HG02678 (cell line): Measurements from ENCODE around the gene RMP24.

ENCODE experiments used
- ATAC-seq: cut with Tn5 transposase; IDR thresholded peaks from one replicate; pipeline ENCODE4 v1.9.1; 2021; ENCODE audit warnings: mild to moderate bottlenecking, moderate library complexity; ENCODE audit not compliant: unreplicated experiment

RMP24 gene

GRCh38 chr18:35972197-35973000, at the start of gene RMP24:
Gene RMP24, plus strand, starts transcription at chr18:35972679.
- ATAC-seq = peak; percentile 89

DNA sequence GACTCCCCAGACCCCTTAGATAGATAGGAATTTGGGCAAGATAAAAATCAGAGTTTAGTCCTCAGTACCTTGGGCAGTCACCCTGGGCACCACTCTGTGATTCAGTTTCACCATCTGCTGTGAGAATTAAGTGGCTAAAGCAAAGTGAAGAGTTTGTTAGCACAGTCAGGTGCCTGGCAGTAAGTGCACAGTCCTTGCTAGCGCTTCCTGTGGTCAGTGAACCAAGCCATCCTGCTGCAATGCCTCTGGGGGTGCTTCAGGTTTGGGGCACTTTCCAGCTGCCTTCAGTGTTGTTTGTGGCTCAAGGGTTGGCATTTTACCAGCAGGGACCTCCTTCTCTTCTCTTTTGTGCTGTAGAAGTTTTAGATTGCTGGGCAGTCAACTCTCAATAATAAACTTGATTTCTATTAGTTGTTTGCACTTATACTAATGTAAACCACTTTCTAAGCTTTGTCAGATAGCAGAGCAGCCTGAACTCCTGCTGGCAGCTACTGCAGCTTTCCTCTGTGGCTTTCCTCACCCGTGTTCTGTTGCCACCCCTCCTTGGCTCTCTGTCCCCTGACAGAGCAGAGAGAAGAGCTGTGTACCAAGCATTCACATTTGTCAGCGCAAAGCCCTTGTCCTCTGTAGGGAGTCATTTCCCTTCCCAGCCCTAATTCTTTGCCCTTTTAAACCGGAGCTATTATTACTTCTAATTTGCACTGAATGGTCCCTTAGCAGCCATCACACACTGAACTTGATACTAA, 48.4 kb upstream of the RMP24 start:
- no peak for ATAC-seq

- no peak for ATAC-seq
Measured at GRCh38 chr18:35926884-35927283, 45.6 kb upstream of the RMP24 start.

- ATAC-seq = no peak
Measured at GRCh38 chr18:35927430-35927829, 45.0 kb upstream of the RMP24 start.

DNA sequence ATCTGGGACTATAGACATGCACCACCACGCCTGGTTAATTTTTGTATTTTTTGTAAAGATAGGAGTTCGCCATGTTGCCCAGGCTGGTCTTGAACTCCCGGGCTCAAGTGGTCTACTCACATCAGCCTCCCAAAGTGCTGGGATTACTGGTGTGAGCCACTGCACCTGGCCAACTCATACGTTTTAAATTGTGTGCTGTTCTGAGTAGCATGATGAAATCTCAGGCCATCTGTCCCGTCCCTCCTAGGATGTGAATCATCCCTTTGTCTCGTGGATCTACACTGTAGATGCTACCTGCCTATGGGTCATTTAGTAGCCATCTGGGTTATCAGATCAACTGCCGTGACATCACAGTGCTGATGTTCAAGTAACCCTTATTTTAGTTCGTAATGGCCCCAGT, 38.5 kb upstream of the RMP24 start:
- ATAC-seq = no peak

DNA sequence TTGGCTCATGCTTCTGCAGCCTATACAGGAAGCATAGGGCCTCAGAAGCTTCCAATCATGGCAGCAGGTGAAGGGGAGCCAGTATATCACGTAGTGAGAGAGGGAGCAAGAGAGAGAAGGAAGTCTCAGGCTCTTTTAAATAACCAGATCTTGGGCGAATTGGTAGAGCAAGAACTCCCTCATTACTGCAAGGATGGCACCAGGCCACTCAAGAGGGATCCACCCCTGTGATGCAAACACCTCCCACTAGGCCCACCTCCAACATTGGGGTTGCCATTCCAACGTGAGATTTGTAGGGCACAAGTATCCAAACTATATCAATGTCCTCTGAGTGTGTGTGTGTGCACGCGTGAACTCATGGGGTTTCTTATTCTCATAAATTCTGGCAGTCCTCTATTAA, 37.6 kb upstream of the RMP24 start:
- no peak for ATAC-seq

- ATAC-seq = no peak
Measured at GRCh38 chr18:35935805-35936204, 36.7 kb upstream of the RMP24 start.

GRCh38 chr18:35936951-35937350, 35.5 kb upstream of the RMP24 start:
- no peak for ATAC-seq

DNA sequence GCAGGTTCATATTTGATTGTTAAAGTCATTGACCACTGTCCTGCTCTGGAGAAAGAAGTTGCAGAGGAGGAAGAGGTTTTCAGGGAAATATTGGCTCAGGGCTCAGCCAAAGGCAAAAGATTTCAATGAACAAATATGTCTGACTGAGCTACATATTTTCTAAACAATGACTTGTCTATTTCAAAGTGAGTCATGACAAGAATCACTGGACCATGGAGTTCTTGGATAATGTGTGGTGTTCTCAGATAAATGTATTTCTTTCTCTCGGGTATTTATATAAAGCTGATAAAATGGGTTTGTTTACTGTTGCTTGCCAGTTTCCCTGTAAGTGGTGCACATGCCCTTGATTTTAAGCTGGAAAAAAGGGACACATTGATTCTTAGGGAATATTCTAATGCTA, 34.3 kb upstream of the RMP24 start:
- ATAC-seq = no peak

DNA sequence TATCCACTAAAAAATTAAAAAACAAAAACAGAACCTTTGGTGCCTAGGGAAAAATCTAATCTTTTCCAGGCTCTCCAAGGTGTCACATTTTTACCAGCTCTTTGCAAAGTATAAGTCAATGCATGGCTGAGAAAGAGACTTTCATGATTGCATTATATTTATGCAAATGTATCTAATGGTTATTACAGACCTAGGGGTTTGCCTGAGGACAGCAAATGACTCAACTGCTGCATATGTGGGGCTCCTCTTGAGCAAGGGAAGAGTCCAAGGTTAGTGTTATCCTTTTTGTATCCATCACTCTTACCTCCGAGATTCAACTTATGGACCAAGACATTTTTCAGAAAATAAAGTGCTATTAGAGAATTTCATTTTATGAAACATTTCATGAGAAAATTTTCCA, 33.9 kb upstream of the RMP24 start:
- ATAC-seq = no peak

- ATAC-seq = no peak
Measured at GRCh38 chr18:35939138-35939537, 33.3 kb upstream of the RMP24 start.

DNA sequence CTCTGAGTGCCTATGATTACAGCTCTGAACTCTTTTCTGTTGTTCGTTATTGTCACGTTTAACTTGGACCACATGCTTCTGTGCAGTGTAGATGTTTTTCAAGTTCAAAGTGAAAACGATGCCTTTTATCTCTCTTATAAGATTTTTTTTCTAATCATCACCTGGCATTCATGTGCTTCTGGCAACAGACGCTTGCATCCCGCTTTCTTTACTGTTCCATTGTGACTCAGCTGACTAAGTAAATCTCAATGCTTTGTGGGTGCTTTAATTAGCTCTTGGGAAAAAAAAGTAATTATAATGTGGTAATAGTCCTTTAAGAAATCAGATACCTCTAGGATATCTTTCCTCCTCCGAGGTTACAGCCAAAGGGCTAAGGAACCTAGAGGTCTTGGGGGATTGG, 31.2 kb upstream of the RMP24 start:
- ATAC-seq = no peak

- ATAC-seq = no peak
Measured at GRCh38 chr18:35942133-35942532, 30.3 kb upstream of the RMP24 start.

DNA sequence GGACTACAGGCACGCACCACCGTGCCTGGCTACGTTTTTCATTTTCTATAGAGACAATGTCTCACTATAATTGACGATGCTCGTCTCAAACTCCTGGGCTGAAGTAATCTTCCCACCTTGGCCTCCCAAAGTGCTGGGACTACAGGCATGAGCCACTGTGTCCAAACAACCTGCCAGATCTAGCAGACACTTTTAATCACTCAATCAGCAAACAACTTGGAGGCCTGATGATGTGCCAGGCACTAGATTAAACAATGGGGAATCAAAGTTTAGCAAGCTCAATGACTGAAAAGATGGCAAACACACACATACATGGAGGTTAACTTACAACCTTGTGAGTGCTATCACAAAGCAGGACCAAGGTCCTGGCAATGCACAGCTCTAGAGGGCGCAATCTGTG, 29.8 kb upstream of the RMP24 start:
- no peak for ATAC-seq

GRCh38 chr18:35948080-35948479, 24.4 kb upstream of the RMP24 start:
- no peak for ATAC-seq

GRCh38 chr18:35949090-35949489, 23.4 kb upstream of the RMP24 start:
- no peak for ATAC-seq

DNA sequence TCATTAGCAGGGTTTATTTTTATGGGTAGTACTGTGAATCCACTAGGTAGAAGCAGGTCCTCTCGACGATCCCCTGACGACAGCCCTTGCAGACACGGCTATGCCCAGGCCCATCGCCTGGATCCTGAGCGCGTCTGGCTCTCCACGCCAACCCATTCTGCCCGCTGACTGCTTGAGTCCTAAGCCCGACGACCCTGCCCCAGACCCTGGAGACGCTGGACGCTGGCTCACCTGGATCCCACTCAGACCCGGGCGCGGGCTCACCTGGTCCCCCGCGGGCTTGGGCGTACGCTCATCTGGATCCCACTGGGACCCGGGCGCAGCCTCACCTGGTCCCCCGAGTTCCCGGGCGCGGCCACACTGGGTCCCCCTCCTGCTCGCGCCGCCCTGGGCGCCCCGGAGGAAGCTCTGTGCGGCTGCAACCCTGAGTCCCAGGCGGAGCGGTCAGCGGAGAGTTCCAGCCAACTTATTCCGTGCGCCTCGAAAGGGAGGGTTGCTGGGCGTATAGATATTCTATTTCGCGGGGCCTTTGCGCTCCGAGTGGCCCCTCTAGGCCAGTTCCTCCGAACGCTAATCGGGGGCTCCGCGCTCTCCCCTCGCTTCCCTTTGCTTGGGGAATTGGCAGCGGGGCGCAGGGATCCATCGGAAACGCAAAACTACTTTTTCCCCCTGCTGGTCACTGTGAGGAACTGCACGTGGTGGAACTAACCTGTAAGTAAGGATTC, 22.4 kb upstream of the RMP24 start:
- ATAC-seq = peak; percentile 70

DNA sequence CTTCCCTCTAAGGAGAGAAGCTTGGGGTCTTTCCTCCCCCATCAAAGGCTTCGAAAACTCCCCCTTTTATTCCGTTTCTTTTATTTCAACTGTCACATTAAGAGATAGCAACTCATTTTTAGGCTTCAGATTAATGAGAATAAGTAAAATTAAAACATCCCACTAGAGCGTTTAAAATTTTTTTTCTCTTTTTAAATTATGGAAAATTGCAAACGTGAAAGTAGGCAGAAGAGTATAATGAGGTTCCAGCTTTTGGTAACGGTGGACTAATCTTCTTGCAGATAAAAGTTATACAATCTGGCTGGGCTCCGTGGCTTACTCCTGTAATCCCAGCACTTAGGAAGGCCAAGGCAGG, 21.9 kb upstream of the RMP24 start:
- no peak for ATAC-seq

GRCh38 chr18:35953688-35954087, 18.8 kb upstream of the RMP24 start:
- peak; percentile 79 for ATAC-seq

DNA sequence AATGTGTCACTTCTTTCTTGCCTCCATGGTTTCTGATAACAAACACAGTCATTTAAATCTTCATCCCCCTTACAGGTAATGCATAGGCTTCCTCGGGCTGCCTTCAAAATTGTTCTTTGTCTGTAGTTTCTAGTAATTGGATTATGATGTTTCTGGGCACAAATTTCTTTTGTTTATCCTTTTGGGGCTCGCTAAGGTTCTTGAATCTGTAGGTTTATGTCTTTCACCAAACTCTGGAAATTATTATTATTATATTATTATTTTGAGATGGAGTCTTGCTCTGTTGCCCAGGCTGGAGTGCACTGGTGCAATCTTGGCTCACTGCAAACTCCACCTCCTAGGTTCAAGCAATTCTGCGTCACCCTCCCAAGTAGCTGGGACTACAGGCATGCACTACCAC, 16.3 kb upstream of the RMP24 start:
- ATAC-seq = no peak

GRCh38 chr18:35962320-35962719, 10.2 kb upstream of the RMP24 start:
- no peak for ATAC-seq

DNA sequence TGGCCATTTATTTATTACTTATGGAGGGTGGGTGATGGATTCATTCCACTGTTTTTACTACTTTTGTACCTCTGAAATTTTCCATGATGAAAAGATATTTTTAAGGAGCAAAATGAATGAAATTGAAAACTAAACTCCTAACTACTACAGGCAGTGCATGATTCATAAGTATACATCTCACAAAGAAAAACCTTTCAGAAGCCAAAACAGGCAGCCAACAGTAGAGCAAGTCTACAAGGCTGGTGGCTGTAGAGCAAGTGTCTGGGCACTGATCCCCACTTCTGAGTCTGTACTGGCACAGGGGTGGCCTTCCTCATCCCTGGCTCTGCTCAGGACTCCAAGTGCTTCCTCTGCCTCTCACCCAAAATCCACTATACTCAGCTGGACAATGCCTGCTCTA, 8.2 kb upstream of the RMP24 start:
- no peak for ATAC-seq
